B cell (primary cell): ENCODE data around the gene NKG7.

Experiments used
- CTCF ChIP-seq: fragments of 200-600 bp; IDR thresholded peaks from one replicate; pipeline ENCODE4 v1.8.0; 2022; ENCODE audit warnings: antibody characterized with exemption, mild to moderate bottlenecking
- EZH2 ChIP-seq: IDR thresholded peaks from 2 replicates; pipeline ENCODE4 v1.6.1; 2012; ENCODE audit warnings: borderline replicate concordance, low read depth, mild to moderate bottlenecking, moderate library complexity, low read length; ENCODE audit not compliant: insufficient read depth, poor library complexity, severe bottlenecking

GRCh38 chr19:51351266-51351990 lies 21.0 kb downstream of the NKG7 start:
- no peak for TF ChIP-seq CTCF
- TF ChIP-seq EZH2 = no peak
